Measurements from ENCODE around the gene USP21.

- TF ChIP-seq CTCF (IDR thresholded peaks at IDR 0.05): no peak
- no peak for TF ChIP-seq POLR2A (IDR thresholded peaks at IDR 0.05)
Observed at GRCh38 chr1:161115132-161115711, 44.1 kb upstream of the USP21 start.
